Measurements from ENCODE around the gene SLC37A1. TPM values are rescaled to one million over a fixed set of nuclear protein-coding genes. Genes with fewer than 3 reads are reported as not detected.
"Not testable (repeated sequence)": the region's sequence is repeated elsewhere in the genome, so short reads cannot be mapped to it uniquely, and the experiment has no call there.

Gene SLC37A1
- polyA plus RNA-seq, 1 experiment, result 0.88 TPM

DNA sequence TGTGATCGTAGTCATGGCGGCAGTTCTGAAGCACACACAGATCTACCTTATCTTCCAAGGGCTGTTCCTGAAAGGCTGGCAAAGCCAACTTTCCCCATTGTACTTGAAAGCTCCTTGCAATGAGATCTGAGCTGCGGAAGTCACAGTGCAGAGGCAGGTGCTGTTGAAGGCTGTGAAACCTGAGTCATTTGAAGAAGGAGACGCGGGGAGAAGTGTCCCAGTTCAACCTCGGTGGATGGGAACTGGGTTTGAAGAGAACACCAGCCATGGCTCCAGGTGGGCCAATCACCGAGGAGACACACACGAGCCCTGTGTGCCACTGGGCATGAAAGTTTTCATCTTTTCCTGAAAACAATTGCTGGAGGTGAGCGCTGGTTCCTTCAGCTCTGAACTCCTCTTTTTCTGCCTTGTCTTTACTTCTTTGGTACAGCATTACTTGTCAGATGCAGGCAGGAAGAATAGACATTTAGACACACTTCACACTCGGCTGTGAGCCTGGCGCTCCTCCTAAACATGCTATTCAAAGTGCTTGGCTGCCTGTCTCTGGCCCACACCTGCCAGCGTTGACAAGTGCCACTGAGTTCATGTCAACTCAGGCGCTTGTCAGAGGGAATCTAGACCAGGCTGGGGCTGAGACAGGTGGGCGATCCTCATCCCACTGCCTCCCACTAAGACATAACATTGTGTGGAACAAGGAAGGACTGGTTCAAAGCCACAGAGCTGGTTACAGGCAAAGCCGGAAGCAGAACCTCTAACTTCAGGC lies 114.1 kb downstream of the SLC37A1 start:
- ChIA-PET POLR2A (no interaction called here), CTCF (no interaction called here)
- DNase-seq (ENCODE audit: low read depth), result no peak
- Histone ChIP-seq H3K4me3 (ENCODE audit: low read depth, low read length) (no peak overlapping the region), H3K36me3 (ENCODE audit: control insufficient read depth, insufficient read depth, low read length) (no peaks in the 10 kb centered on the region), H3K27me3 (ENCODE audit: control insufficient read depth, insufficient read depth, low read length) (no peaks in the 10 kb centered on the region)
- TF ChIP-seq CTCF (IDR thresholded peaks at IDR 0.05; ENCODE audit: insufficient read depth, low read depth, low read length), result no peak

DNA sequence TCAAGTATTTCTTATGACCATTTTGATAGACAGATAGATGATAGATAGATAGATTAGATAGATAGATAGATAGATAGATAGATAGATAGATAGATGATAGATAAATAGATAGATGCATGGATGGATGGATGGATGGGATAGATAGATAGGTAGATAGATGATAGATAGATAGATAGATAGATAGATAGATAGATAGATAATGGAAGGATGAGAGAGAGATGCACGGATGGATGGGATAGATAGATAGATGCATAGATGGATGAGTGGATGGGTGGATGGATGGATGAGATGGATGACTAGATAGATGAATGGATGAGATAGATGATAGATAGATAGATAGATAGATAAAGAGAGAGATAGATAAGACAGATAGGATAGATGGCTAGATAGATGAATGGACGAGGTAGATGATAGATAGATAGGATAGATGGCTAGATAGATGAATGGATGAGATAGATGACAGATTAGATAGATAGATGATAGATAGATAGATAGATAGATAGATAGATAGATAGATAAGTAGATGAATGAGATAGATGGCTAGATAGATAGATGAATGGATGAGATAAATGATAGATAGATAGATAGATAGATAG lies 114.9 kb downstream of the SLC37A1 start:
- DNase-seq (ENCODE audit: low read depth); H3K4me3 ChIP-seq (ENCODE audit: low read depth, low read length); CTCF ChIA-PET; POLR2A ChIA-PET; H3K36me3 ChIP-seq (ENCODE audit: control insufficient read depth, insufficient read depth, low read length); H3K27me3 ChIP-seq (ENCODE audit: control insufficient read depth, insufficient read depth, low read length): not testable (repeated sequence)

DNA sequence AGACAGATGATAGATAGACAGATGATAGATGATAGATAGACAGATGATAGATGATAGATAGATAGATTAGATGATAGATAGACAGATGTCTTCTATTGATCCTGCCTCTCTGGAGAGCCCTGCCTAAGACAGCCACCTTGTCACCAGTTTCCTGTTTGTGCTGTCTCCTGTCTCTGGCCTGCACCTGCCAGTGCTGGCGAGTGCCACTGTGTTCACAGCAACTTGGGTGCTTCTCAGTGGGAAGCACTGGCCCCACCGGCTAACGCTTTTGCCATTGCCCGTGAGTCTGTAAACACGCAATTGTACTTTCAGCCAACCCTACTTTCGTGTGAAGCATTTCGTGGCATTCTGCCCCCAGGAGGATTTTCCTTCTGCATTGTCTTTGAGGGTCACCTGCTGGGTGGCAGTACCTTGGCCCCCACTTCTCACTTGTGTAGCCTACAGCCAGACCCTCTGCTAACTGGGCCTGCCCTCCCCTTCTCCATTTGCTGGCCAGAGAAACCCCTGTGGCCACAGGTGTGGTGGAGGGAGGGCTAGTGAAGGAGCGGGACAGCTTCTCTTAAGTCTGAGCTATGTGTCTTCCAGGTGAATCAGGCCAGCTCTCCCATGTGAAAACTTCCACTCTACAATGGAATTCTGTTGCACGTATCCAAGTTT lies 116.4 kb downstream of the SLC37A1 start:
- H3K36me3 ChIP-seq (ENCODE audit: control insufficient read depth, insufficient read depth, low read length), result no peaks in the 10 kb centered on the region
- DNase-seq (ENCODE audit: low read depth), result no peak
- POLR2A ChIA-PET, result no interaction called here
- no peak overlapping the region for H3K4me3 ChIP-seq (ENCODE audit: low read depth, low read length)
- no peak for TF ChIP-seq CTCF (IDR thresholded peaks at IDR 0.05; ENCODE audit: insufficient read depth, low read depth, low read length)
- no peaks in the 10 kb centered on the region for H3K27me3 ChIP-seq (ENCODE audit: control insufficient read depth, insufficient read depth, low read length)
- CTCF ChIA-PET, result no interaction called here

GRCh38 chr21:42630626-42631025 lies 117.0 kb downstream of the SLC37A1 start:
- H3K36me3 ChIP-seq (ENCODE audit: control insufficient read depth, insufficient read depth, low read length), result no peaks in the 10 kb centered on the region
- no peaks in the 10 kb centered on the region for H3K27me3 ChIP-seq (ENCODE audit: control insufficient read depth, insufficient read depth, low read length)
- no peak for DNase-seq (ENCODE audit: low read depth)
- ChIA-PET CTCF (no interaction called here), POLR2A (no interaction called here)
- no peak overlapping the region for H3K4me3 ChIP-seq (ENCODE audit: low read depth, low read length)
- TF ChIP-seq CTCF (IDR thresholded peaks at IDR 0.05; ENCODE audit: insufficient read depth, low read depth, low read length), result no peak

Other genes with a start within 250 kb of the SLC37A1 start
- not detected in 2 replicates for gene TFF3, start 198.4 kb upstream of the SLC37A1 start, polyA plus RNA-seq (2011; rRNA removed)
- not detected in 2 replicates for gene TFF2, start 162.9 kb upstream of the SLC37A1 start, polyA plus RNA-seq (2011; rRNA removed)
- not detected in 2 replicates for gene TFF1, start 147.3 kb upstream of the SLC37A1 start, polyA plus RNA-seq (2011; rRNA removed)
- not detected in 2 replicates for gene TMPRSS3, start 117.8 kb upstream of the SLC37A1 start, polyA plus RNA-seq (2011; rRNA removed)
- gene UBASH3A, start 110.0 kb upstream of the SLC37A1 start, polyA plus RNA-seq (2011; rRNA removed), result not detected in 2 replicates
- gene RSPH1, start 17.6 kb upstream of the SLC37A1 start, polyA plus RNA-seq (2011; rRNA removed), result 0.06 and 0.11 TPM in 2 replicates
- gene PDE9A, start 139.8 kb downstream of the SLC37A1 start, polyA plus RNA-seq (2011; rRNA removed), result 0.07 and 0.09 TPM in 2 replicates

Data from BJ (cell line).